ENCODE results near the gene NIPA2. TPM values are rescaled to one million over a fixed set of nuclear protein-coding genes. Genes with fewer than 3 reads are reported as not detected.

Gene NIPA2
- polyA plus RNA-seq, 2 of the 4 experiments (the other 2 are of a cell fraction) = 120 to 153 TPM

DNA sequence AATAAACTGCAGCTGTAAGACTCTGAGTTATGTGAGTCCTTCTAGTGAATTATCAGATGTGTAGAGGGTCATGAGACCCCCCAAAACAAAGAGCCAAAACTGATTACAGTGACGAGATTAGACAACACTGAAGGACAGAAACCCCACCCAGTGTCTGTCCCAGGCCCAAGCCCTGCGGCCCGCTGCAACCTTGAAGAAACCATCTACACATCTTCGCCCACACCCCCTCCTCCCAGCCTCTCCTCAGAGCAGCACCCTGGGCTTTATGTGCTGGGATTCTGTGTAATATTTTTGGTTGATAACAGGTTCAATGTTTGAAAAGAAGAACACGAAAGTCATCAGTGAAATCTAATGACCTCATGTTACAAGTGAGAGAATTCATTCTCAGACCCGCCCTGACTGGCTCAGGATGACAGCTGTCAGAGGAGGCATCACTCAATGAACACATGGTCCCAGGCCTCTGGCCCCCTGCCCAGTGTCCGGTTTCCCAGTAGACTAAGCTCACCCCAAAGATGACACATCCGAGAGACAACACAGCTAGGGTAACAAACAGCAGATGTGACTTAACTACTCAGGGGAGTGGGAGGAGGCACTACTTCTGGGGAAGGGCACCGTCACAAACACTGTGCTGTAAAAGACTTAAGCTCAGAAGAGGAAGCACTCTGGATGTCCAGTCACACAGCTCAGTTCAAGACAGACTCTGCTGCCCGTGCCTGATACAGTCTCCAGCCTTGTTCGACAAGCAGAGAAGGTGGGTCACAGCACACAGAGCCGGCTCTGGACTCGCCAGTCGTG, 48.9 kb downstream of the NIPA2 start:
- Histone ChIP-seq H3K4me1 (peaks cover 18% of the 10 kb centered on the region), H3K27ac (0 out of 6 replicates have a peak overlapping the region, but pooled peaks of 1 of the 2 experiments have one; percentile 16), H3K4me2 (peak overlapping the region; percentile 24; the same call in 1 of the 3 replicates), H3K9me3 (no peaks in the 10 kb centered on the region), H3K4me3 (no peak overlapping the region)
- FAIRE-seq = no peak
- TF ChIP-seq FOXS1 (CRISPR knock-in tag; IDR thresholded peaks at IDR 0.05) (no peak), RAD21 (conservative IDR thresholded peaks at IDR 0.05 in 1 of 2, IDR thresholded peaks at IDR 0.05 in 1 of 2) (no peak), MAFK (IDR thresholded peaks at IDR 0.05; ENCODE audit: partially characterized antibody) (no peak)
- ChIA-PET CTCF (interaction anchor here (1.0 to 1.2 kb wide), 2 partner anchors 13 to 24 kb away, joined by 3 to 4 read pairs; no protein-coding TSS in a partner anchor), POLR2A (interaction anchor here (1.1 kb wide), 1 partner anchor 49 kb away, joined by 3 read pairs; no protein-coding TSS in a partner anchor)
- ATAC-seq = peak; percentile 8 to 15; a peak in 2 of 6 replicates
- WGBS (ENCODE audit: missing lambda C conversion rate) = 84% methylated on average over 14 of the region's 14 CpGs
- no peak for DNase-seq (ENCODE audit: low read depth in 1 of 2, low spot score in 1 of 2)

DNA sequence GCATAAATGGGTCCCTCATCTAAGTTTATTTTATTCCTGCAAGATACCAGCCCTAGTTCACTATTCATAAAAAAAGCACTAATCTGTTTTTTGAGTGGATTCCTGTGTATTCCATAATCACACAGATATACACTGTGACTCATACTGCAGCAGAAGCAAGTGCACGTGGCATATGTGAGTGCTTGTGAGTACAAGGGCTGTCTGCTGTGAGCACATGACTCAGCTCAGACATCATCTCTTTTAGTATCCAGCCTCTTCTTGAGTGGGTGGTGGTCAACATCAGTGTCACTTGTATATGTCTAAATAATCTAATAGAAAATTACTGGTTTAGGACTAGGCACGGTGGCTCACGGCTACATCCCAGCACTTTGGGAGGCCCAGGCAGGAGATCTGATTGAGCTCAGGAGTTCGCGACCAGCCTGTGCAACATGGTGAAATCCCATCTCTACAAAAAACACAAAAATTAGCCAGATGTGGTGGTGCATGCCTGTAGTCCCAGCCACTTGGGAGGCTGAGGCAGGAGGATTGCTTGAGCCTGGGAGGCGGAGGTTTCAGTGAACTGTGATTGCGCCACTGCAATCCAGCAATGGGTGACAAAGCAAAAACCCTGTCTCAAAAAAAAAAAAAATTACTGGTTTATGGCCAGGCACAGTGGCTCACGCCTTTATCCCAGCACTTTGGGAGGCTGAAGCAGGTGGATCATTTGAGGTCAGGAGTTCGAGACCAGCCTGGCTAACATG, 49.8 kb downstream of the NIPA2 start:
- peaks cover 18% of the 10 kb centered on the region for H3K4me1 ChIP-seq
- WGBS (ENCODE audit: missing lambda C conversion rate) = 76% methylated on average over 9 of the region's 9 CpGs
- H3K4me3 ChIP-seq = no peak overlapping the region
- no peak for FAIRE-seq
- peak overlapping the region; percentile 24; the same call in 1 of the 3 replicates for H3K4me2 ChIP-seq
- CTCF ChIA-PET = interaction anchor here (1.0 to 1.2 kb wide), 2 partner anchors 14 to 25 kb away, joined by 3 to 4 read pairs; no protein-coding TSS in a partner anchor
- POLR2A ChIA-PET = interaction anchor here (1.1 kb wide), 1 partner anchor 50 kb away, joined by 3 read pairs; no protein-coding TSS in a partner anchor
- ATAC-seq = peak; percentile 86 to 95
- TF ChIP-seq, protein P1, sequence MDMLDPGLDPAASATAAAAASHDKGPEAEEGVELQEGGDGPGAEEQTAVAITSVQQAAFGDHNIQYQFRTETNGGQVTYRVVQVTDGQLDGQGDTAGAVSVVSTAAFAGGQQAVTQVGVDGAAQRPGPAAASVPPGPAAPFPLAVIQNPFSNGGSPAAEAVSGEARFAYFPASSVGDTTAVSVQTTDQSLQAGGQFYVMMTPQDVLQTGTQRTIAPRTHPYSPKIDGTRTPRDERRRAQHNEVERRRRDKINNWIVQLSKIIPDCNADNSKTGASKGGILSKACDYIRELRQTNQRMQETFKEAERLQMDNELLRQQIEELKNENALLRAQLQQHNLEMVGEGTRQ (IDR thresholded peaks at IDR 0.05) = peak; percentile 67
- TF ChIP-seq CEBPB (IDR thresholded peaks at IDR 0.05) (peak; percentile 50 to 53; a peak in 3 of 4 replicates), BHLHE40 (IDR thresholded peaks at IDR 0.05; ENCODE audit: low read depth, low read length) (peak; percentile 59; the same call in 1 of the 2 replicates), SMC3 (IDR thresholded peaks at IDR 0.05) (no peak), RCOR1 (IDR thresholded peaks at IDR 0.05; ENCODE audit: low read depth, low read length) (no peak), ZNF302 (CRISPR knock-in tag; IDR thresholded peaks at IDR 0.05) (no peak), FOSL2 (IDR thresholded peaks at IDR 0.05) (no peak), FOSL2 (CRISPR knock-in tag; IDR thresholded peaks at IDR 0.05) (peak; percentile 80), JUNB (IDR thresholded peaks at IDR 0.05) (peak; percentile 34; the same call in 1 of the 2 replicates), KDM1A (IDR thresholded peaks at IDR 0.05; ENCODE audit: low read depth) (no peak)
- TF ChIP-seq, protein P2, sequence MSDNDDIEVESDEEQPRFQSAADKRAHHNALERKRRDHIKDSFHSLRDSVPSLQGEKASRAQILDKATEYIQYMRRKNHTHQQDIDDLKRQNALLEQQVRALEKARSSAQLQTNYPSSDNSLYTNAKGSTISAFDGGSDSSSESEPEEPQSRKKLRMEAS (IDR thresholded peaks at IDR 0.05) = peak; percentile 76
- DNase-seq (ENCODE audit: low read depth in 1 of 2, low spot score in 1 of 2) = peak; percentile 71
- peak overlapping the region; percentile 37 to 69; a peak in 5 of 6 replicates for H3K27ac ChIP-seq
- H3K9me3 ChIP-seq = no peaks in the 10 kb centered on the region

DNA sequence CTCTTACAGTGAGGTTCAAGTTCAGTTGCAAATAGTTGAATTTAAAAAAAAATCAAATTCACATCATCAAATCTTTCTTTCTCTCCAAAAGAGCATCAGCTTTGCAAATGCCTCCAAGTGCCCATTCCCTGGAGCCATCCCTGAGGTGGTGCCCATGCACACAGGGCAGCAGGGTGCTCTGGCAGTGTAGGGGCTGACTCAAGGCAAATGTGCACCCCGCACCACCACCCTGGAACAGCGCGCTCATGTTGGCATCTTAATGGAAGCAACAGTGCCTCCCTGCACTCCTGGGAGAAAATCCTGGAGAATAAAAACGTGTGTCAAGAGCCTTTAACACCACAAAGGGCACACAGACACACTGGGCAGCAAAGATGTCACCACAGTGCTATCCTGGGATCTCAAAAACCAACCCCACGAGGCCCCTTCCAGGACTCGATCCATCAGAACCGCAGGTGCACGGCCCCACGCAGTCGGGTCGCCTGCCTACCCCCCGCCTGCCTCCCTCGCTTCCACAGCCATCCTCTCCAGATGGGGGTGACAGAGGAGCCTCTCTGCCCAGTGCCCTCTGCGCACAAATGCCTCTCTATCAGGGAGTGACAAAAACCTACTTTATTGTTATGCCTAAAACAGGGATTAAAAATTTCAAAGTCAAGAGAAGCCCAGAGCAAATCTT, 50.8 kb downstream of the NIPA2 start:
- Histone ChIP-seq H3K4me1 (peaks cover 18% of the 10 kb centered on the region), H3K9me3 (no peaks in the 10 kb centered on the region), H3K4me2 (no peak overlapping the region), H3K4me3 (no peak overlapping the region), H3K27ac (peak overlapping the region in 1 of 2 experiments; percentile 2; a peak in 1 of 6 replicates)
- ATAC-seq (no peak), DNase-seq (ENCODE audit: low read depth in 1 of 2, low spot score in 1 of 2) (no peak), FAIRE-seq (no peak)
- POLR2A ChIA-PET = no interaction called here
- CTCF ChIA-PET = interaction anchor here (0.6 kb wide), 1 partner anchor 86 kb away, joined by 3 read pairs; no protein-coding TSS in a partner anchor
- WGBS (ENCODE audit: missing lambda C conversion rate) = 94% methylated on average over 14 of the region's 14 CpGs
- TF ChIP-seq FOSL2 (IDR thresholded peaks at IDR 0.05) (no peak), FOSL2 (CRISPR knock-in tag; IDR thresholded peaks at IDR 0.05) (no peak), RAD21 (conservative IDR thresholded peaks at IDR 0.05 in 1 of 2, IDR thresholded peaks at IDR 0.05 in 1 of 2) (no peak), EP300 (IDR thresholded peaks at IDR 0.05) (no peak), HOXB13 (CRISPR knock-in tag; IDR thresholded peaks at IDR 0.05; ENCODE audit: low read depth) (no peak), MAFK (IDR thresholded peaks at IDR 0.05; ENCODE audit: partially characterized antibody) (no peak), HOXB5 (CRISPR knock-in tag; IDR thresholded peaks at IDR 0.05) (no peak), RNF2 (IDR thresholded peaks at IDR 0.05; ENCODE audit: borderline replicate concordance, low read depth) (no peak), TFCP2L1 (CRISPR knock-in tag; IDR thresholded peaks at IDR 0.05) (no peak), CBX2 (IDR thresholded peaks at IDR 0.05; ENCODE audit: borderline replicate concordance, low read depth) (no peak), MYC (IDR thresholded peaks at IDR 0.05; ENCODE audit: borderline replicate concordance, low read length) (no peak), RARB (CRISPR knock-in tag; IDR thresholded peaks at IDR 0.05) (no peak), NR3C1 (IDR thresholded peaks at IDR 0.05) (no peak), JUNB (IDR thresholded peaks at IDR 0.05) (no peak), EHMT2 (IDR thresholded peaks at IDR 0.05; ENCODE audit: low read depth) (no peak), KDM1A (IDR thresholded peaks at IDR 0.05; ENCODE audit: low read depth) (no peak), ESRRA (IDR thresholded peaks at IDR 0.05; ENCODE audit: borderline replicate concordance, low read length) (no peak)
- TF ChIP-seq, protein P3, sequence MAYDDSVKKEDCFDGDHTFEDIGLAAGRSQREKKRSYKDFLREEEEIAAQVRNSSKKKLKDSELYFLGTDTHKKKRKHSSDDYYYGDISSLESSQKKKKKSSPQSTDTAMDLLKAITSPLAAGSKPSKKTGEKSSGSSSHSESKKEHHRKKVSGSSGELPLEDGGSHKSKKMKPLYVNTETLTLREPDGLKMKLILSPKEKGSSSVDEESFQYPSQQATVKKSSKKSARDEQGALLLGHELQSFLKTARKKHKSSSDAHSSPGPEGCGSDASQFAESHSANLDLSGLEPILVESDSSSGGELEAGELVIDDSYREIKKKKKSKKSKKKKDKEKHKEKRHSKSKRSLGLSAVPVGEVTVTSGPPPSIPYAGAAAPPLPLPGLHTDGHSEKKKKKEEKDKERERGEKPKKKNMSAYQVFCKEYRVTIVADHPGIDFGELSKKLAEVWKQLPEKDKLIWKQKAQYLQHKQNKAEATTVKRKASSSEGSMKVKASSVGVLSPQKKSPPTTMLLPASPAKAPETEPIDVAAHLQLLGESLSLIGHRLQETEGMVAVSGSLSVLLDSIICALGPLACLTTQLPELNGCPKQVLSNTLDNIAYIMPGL (CRISPR knock-in tag; IDR thresholded peaks at IDR 0.05; ENCODE audit: borderline replicate concordance) = no peak

Data from A549 (cell line).